Measurements from ENCODE around the gene UBAP1.
A peak's percentile ranks its signal among the peaks of the same experiment; 100 is the strongest.
"Not testable (repeated sequence)": the region's sequence is repeated elsewhere in the genome, so short reads cannot be mapped to it uniquely, and the experiment has no call there.

Gene UBAP1

GRCh38 chr9:34179213-34180136 is 632 bp downstream of the UBAP1 start:
- DNase-seq (ENCODE audit: low spot score): peak; percentile 26

GRCh38 chr9:34185778-34186551 is 7.1 kb downstream of the UBAP1 start:
- peak; percentile 90 for DNase-seq (ENCODE audit: low spot score)

GRCh38 chr9:34187891-34188240 is 9.0 kb downstream of the UBAP1 start:
- DNase-seq (ENCODE audit: low spot score): no peak

GRCh38 chr9:34190996-34191892 is 12.4 kb downstream of the UBAP1 start:
- peak; percentile 19 for DNase-seq (ENCODE audit: low spot score)

GRCh38 chr9:34195143-34195542 is 16.3 kb downstream of the UBAP1 start:
- no peak for DNase-seq (ENCODE audit: low spot score)

- not testable (repeated sequence) for DNase-seq (ENCODE audit: low spot score)
Observed at GRCh38 chr9:34197286-34197685, 18.4 kb downstream of the UBAP1 start.

GRCh38 chr9:34197756-34198711 is 19.2 kb downstream of the UBAP1 start:
- DNase-seq (ENCODE audit: low spot score): no peak

- DNase-seq (ENCODE audit: low spot score): no peak
Observed at GRCh38 chr9:34200092-34200491, 21.2 kb downstream of the UBAP1 start.

- DNase-seq (ENCODE audit: low spot score): peak; percentile 53
Observed at GRCh38 chr9:34203275-34203991, 24.6 kb downstream of the UBAP1 start.

- DNase-seq (ENCODE audit: low spot score): no peak
Observed at GRCh38 chr9:34203992-34204635, 25.3 kb downstream of the UBAP1 start.

- DNase-seq (ENCODE audit: low spot score): no peak
Observed at GRCh38 chr9:34205102-34205501, 26.3 kb downstream of the UBAP1 start.

- no peak for DNase-seq (ENCODE audit: low spot score)
Observed at GRCh38 chr9:34206561-34206960, 27.7 kb downstream of the UBAP1 start.

- DNase-seq (ENCODE audit: low spot score): no peak
Observed at GRCh38 chr9:34211395-34211794, 32.6 kb downstream of the UBAP1 start.

- not testable (repeated sequence) for DNase-seq (ENCODE audit: low spot score)
Observed at GRCh38 chr9:34214354-34215000, 35.6 kb downstream of the UBAP1 start.

GRCh38 chr9:34216325-34216724 is 37.5 kb downstream of the UBAP1 start:
- no peak for DNase-seq (ENCODE audit: low spot score)

GRCh38 chr9:34217015-34217414 is 38.2 kb downstream of the UBAP1 start:
- DNase-seq (ENCODE audit: low spot score): not testable (repeated sequence)

- DNase-seq (ENCODE audit: low spot score): no peak
Observed at GRCh38 chr9:34218446-34218845, 39.6 kb downstream of the UBAP1 start.

- DNase-seq (ENCODE audit: low spot score): no peak
Observed at GRCh38 chr9:34219421-34219820, 40.6 kb downstream of the UBAP1 start.

GRCh38 chr9:34220218-34220617 is 41.4 kb downstream of the UBAP1 start:
- no peak for DNase-seq (ENCODE audit: low spot score)
